HG02759 (cell line): ENCODE data around the gene MID2.
A peak's percentile ranks its signal among the peaks of the same experiment; 100 is the strongest.
"Not testable (repeated sequence)": the region's sequence is repeated elsewhere in the genome, so short reads cannot be mapped to it uniquely, and the experiment has no call there.

Experiments used
- ATAC-seq: cut with Tn5 transposase; IDR thresholded peaks from one replicate; pipeline ENCODE4 v1.9.1; 2021; ENCODE audit warnings: mild to moderate bottlenecking, moderate library complexity; ENCODE audit not compliant: unreplicated experiment

MID2 gene

DNA sequence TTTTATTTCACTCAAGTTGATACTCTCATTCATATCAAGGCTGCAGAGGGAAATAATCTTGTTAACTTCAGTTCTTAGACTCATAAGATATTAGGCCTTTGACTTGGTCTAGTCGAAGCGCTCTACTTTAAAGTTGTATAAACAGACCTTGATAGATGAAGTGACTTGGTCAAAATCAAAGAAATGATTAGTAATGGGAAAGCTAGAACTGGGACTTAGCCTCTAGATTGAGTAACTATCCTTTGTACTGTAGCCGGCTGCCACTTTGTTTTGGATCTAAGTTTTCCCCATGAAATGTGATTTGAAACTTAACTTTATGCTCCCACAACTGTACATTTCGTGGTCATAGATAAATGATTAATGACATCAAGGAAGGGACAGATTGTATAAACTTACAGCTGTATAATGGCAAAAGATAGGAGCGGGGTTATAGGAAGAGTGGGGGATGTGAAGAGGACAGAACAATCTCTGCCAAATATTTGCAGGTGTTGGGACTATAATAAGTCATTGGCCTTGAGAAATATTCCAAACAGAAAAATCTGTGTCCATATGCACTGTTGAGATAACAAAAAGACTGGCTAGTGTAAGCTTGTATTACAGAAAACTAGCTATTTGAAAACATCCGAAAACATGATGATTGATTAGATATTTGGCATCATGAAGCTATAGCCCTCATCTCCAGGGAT is 17.2 kb downstream of the MID2 start:
- no peak for ATAC-seq

- ATAC-seq = no peak
Measured at GRCh38 chrX:107845625-107846024, 20.0 kb downstream of the MID2 start.

- no peak for ATAC-seq
Measured at GRCh38 chrX:107848591-107848990, 22.9 kb downstream of the MID2 start.

DNA sequence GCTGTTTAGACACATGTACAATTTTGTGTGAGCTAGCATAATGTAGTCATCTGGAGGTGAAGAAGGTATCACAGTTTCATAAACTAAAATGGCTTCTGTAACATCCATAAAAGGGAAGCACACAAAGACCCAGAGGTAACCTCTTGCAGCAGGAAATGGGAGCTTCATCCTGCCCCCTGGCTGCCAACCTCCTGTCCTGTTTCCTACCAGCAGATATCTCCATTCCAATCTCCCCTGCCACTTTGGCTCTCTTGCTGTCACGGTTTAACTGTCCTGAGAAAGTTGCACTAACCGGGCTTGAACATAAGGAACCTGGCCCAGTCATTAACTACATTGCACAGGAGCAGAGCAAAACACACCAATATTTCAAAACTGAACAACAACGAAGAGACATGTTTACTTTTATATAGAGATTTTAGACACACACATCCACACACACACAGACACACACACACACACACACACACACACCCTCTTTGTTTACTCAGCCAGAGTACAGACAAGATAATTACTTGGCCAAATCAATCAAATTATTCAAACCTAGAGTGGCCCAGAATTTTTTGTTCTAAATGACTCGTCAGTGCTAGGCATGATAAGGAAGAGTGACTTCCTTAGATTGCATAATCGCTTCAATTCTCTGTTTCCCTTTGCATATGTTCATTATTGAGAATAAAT is 24.2 kb downstream of the MID2 start:
- ATAC-seq = no peak

- ATAC-seq = no peak
Measured at GRCh38 chrX:107850422-107850765, 24.7 kb downstream of the MID2 start.

- ATAC-seq = no peak
Measured at GRCh38 chrX:107851215-107851614, 25.5 kb downstream of the MID2 start.

GRCh38 chrX:107851665-107852064 is 26.0 kb downstream of the MID2 start:
- ATAC-seq = not testable (repeated sequence)

GRCh38 chrX:107856289-107856688 is 30.6 kb downstream of the MID2 start:
- no peak for ATAC-seq

DNA sequence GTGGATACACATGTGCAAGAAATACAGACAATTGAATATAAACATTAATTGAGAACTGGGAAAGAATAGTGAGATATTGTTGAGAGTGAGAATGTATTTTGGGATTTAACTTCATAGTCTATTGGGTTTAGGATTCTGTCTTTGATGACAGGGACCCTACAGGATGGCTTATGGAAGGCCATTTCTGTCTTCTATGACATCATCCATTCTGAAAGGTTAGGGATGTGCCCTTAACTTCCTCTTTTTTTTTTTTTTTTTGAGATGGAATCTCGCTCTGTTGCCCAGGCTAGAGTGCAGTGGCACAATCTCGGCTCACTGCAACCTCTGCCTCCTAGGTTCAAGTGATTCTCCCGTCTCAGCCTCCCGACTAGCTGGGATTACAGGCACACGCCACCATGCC is 31.4 kb downstream of the MID2 start:
- ATAC-seq = not testable (repeated sequence)

DNA sequence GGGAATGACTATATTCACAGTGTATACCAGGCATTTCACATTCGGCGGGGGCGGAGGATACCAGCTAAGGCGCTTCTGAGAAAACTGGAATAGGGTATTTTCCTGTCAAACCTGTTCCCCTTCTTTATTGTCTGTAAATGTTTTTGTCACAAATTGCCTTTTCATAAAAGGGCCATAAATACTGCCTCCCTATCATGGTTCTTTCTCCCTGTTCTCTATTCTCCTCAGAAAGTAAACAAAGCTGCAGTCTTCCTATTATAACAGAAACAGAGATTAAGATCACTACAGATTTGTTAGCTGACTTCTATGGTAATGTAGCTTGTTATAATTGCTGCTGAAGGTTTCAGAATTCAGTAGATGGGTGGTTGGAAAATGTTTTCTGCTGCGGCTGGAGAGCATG is 32.2 kb downstream of the MID2 start:
- no peak for ATAC-seq

DNA sequence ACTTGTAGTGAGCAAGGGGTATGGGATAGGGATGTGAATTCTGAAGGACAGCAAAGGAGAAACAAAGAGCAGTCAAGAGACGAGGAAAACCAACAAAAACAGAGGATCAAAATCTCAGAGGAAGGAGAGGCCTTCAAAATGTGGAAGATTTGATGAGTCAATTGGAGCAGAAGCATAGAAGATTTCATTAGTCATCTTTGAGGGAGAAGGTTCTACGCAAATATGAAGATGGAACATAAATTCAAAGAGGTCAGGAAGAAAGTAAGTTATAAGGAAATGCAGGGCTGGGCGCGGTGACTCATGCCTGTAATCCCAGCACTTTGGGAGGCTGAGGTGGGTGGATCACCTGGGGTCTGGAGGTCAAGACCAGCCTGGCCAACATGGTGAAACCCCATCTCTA is 35.4 kb downstream of the MID2 start:
- no peak for ATAC-seq

- ATAC-seq = no peak
Measured at GRCh38 chrX:107871136-107871535, 45.5 kb downstream of the MID2 start.

GRCh38 chrX:107878106-107878505 is 52.4 kb downstream of the MID2 start:
- ATAC-seq = no peak

GRCh38 chrX:107880054-107880610 is 54.5 kb downstream of the MID2 start:
- no peak for ATAC-seq

DNA sequence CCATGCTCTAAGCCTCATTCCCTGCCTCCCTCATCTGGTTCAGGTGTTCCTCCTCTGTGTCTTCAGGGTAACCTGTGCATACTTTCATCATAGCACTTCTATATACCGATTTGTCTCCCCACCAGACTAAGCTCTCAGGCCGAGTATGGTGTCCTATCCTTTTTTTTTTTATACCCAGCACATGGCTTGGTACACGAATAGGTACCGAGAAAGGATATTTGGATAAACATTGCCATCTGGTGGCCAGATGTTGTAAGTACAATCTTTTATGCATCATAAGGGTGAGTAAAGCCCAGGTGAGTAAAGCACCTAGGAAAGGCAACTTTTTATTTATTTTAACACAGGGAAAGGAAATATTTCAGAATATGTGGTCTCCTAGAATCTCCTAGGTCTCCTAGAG is 68.4 kb downstream of the MID2 start:
- ATAC-seq = peak; percentile 75

DNA sequence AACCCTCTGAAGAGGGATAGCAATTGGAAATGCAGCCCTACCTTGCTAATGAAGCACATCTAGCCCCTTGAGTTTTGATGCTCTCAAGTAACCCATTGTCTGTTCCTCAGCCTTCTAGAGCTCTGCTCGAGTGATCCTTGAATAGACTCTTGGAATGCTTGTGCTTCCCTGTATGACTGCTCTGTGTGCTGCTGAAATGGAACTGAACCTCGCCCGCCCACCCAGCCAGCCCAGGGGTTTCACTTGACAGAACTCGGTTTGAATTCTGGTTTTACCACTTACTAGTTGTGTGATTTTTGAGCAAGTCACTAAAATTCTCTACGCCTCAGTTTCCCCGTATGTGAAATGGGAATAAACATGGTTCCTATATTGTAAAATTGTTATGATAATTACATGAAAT is 77.1 kb downstream of the MID2 start:
- ATAC-seq = no peak

DNA sequence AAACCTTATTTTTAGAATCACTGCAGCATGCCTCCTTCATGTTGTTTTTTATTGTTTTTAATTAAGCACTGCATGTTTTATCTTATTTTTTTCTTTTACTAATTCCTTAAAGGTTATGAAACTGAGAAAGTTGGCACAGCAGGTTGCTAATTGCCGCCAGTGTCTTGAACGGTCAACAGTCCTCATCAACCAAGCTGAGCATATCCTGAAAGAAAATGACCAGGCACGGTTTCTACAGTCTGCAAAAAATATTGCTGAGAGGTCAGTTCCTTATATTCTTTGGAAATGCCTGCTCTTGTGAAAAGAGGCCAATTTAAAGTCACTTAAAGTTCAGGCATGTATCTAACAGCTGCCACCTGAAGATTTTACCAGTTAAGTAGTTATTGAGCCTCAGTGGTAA is 79.7 kb downstream of the MID2 start:
- ATAC-seq = no peak

- ATAC-seq = no peak
Measured at GRCh38 chrX:107924136-107924746, 98.6 kb downstream of the MID2 start.

DNA sequence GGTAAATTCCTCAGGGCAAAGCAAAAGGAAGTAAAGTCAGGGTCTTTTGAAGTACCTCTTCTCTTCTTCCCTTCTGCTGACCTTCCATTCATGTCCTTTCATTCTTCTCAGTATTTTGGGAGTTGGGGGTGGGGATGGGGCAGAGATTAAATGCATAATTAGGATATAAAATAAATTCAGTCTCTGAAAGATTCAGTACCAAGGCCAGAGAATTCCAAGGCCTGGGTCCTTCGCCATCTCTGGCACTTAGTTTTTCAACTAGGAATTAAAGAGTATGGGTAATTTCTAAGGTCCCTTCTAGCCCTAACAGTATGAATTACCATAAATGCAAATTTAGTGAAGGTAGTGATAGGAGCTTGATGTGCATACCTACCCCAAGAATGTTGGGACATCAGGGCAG is 108.6 kb downstream of the MID2 start:
- no peak for ATAC-seq

DNA sequence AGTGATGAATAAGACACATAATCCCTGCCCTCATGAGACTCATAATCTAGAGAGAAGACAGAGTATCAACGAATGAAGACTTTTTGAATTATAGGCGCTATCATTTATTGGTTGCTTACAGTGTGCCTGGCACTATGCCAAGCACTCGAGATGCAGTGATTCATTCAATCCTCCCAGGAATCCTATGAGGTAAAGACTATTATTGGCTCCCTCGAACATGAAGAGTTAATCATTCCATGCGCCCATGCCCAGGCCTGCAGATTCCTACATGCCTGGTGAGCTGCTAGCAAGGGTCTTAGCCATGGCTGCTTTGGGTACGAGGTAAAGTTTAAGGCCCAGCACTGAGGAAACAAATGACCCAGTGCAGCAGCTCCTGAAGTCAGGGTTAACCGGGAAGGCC is 109.5 kb downstream of the MID2 start:
- no peak for ATAC-seq

DNA sequence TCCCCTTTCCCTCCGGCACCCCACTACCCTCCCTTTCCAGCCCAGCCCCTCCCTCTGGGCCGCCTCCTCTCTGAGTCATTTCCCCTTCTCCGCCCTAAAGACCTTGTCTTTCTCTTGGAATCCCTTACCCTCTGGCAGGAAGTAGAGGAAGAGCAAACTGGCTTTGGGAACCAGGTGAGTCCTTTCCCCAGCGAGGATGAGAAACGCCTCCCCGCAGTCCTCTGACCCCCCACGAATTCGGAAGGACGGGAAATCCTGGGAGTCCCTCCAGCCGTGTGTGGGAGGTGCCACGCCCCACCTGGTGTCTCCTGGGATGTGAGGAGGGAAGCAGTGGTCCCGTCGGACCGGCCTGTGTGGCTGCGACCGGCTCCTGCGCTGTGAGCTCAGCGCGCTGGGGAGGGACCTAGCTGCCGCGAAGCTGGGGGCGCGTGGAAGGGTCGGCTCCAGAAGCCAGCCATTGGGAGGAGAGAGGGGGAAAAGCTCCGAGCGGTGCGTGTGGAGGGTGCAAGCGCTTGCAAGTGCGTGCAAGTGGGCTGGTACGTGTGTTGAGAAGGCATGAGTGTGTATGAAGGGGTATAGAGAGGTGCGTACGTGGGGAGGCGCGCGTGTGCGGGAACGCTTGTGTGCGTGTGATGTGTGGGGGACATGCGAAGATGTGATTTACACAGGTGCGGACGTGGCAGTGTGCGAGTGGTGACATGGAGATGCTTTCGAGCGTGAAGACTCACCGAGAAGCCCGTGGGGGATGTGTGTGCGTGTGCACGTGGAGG is 110.2 kb downstream of the MID2 start:
- ATAC-seq = no peak

DNA sequence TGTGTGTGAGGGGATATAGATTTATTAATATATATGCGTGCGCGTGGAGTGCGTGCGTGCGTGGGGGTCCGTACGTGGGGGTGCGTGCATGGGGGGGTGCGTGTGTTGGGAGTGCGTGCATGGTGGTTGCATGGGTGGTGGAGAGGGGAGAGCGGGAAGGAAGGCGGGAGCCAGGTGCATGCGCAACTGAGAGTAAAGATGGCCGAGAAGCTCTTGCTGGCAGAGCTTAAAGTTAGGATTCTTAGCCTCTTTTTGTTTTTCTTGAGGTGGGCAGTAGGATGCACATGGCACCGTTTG is 110.7 kb downstream of the MID2 start:
- ATAC-seq = no peak
